AG04449 (cell line): Measurements from ENCODE around the gene CMTM1.
"Not testable (repeated sequence)": the region's sequence is repeated elsewhere in the genome, so short reads cannot be mapped to it uniquely, and the experiment has no call there.

Experiments
- CTCF ChIA-PET: fragments of 350-600 bp; formaldehyde crosslinking; extraction: SDS; loops from one replicate; lab custom pipeline; 2021; ENCODE audit warnings: antibody characterized with exemption; lab: Yijun Ruan, JAX
- POLR2A ChIA-PET: fragments of 400-600, 350-600 bp; formaldehyde crosslinking; extraction: SDS; loops from one replicate; lab custom pipeline; 2020; ENCODE audit warnings: antibody characterized with exemption, inconsistent platforms; lab: Yijun Ruan, JAX
- DNase-seq: peaks from one replicate; pipeline ENCODE4 v3.0.0-alpha.2; 2010; ENCODE audit warnings: low read depth, low spot score
- H3K4me3 ChIP-seq: 2 replicates; pipeline ENCODE4 v1.5.1; 2011; ENCODE audit warnings: low read depth, mild to moderate bottlenecking, control low read depth, low read length
- TF ChIP-seq, protein P1 (sequence below): IDR thresholded peaks from one replicate; pipeline ENCODE4 v1.5.1; 2011; ENCODE audit warnings: mild to moderate bottlenecking, moderate library complexity, low read length, control low read depth, inconsistent platforms; ENCODE audit not compliant: insufficient read depth; ENCODE audit errors: missing control alignments

Gene CMTM1

DNA sequence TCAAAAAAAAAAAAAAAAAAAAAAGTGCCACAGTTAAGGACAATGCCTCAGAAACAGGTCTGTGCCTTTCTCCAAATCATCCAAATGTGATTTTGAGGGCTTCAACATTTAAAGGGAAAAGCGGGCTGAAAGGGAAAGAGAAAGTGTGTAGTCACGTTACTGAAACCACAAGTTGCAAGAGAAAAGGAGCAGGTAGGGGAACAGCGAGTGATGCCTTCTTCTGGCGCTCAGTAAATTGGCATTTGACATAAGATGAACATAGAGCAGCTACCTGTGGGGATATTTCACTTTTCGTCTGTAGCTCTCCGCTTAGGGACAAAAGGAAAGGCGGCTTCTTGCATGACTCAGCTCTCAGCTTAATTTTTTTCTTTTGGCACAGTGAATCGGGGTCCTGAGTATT, 24.1 kb downstream of the CMTM1 start:
- DNase-seq = no peak
- H3K4me3 ChIP-seq = no peak overlapping the region
- ChIA-PET CTCF (interaction anchor here (0.6 to 2.7 kb wide), 3 partner anchors 9 to 13 kb away, joined by 3 to 10 read pairs (median 3); partner anchors contain the start of genes CMTM2 and CMTM3), POLR2A (no interaction called here)
- TF ChIP-seq, protein P1, sequence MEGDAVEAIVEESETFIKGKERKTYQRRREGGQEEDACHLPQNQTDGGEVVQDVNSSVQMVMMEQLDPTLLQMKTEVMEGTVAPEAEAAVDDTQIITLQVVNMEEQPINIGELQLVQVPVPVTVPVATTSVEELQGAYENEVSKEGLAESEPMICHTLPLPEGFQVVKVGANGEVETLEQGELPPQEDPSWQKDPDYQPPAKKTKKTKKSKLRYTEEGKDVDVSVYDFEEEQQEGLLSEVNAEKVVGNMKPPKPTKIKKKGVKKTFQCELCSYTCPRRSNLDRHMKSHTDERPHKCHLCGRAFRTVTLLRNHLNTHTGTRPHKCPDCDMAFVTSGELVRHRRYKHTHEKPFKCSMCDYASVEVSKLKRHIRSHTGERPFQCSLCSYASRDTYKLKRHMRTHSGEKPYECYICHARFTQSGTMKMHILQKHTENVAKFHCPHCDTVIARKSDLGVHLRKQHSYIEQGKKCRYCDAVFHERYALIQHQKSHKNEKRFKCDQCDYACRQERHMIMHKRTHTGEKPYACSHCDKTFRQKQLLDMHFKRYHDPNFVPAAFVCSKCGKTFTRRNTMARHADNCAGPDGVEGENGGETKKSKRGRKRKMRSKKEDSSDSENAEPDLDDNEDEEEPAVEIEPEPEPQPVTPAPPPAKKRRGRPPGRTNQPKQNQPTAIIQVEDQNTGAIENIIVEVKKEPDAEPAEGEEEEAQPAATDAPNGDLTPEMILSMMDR = no peak

DNA sequence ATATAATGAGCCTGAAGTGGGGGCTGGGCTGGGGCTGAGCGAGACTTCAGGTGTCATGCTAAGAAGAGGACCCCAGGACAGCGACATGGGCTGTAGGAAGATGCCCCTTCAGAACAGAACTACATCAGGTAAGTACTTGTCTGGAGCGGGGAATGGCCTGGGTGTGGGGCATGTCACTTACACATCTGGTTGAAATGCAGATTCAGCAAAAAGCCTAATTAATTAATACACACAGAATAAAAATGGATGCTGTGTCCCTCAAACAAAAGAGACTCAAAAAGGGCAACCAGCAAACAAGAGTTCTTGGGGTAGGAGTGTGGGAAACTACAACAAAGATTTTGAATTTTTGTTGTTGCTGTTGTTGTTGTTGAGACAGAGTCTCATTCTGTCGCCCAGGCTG, 24.8 kb downstream of the CMTM1 start:
- POLR2A ChIA-PET = no interaction called here
- CTCF ChIA-PET = interaction anchor here (0.5 to 2.7 kb wide), 4 partner anchors 8 to 81 kb away, joined by 3 to 10 read pairs (median 3); partner anchors contain the start of genes CMTM2 and CMTM3
- no peak for DNase-seq
- H3K4me3 ChIP-seq = no peak overlapping the region
- TF ChIP-seq, protein P1 = no peak

DNA sequence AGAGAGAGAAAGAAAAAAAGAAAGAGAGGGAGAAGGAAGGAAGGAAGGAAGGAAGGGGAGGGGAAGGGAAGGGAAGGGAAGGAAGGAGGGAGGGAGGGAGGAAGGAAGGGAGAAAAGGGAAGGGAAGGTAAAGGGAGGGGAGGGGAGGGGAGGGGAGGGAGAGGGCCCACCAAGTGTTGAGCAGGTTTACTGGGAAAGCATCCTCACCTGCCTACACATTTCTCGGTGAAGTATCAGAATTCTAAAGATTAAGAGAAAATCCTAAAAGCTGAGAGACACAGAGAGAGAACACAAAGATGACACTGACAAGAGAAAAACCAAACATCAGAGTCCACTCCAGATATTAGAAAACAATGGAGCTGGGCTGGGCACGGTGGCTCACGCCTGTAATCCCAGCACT, 26.0 kb downstream of the CMTM1 start:
- DNase-seq = no peak
- CTCF ChIA-PET = no interaction called here
- TF ChIP-seq, protein P1 = no peak
- no peak overlapping the region for H3K4me3 ChIP-seq
- POLR2A ChIA-PET = no interaction called here

- ChIA-PET POLR2A (no interaction called here), CTCF (no interaction called here)
- H3K4me3 ChIP-seq = no peak overlapping the region
- DNase-seq = no peak
- TF ChIP-seq, protein P1 = no peak
These were observed 26.6 kb downstream of the CMTM1 start for GRCh38 chr16:66592814-66593213.

DNA sequence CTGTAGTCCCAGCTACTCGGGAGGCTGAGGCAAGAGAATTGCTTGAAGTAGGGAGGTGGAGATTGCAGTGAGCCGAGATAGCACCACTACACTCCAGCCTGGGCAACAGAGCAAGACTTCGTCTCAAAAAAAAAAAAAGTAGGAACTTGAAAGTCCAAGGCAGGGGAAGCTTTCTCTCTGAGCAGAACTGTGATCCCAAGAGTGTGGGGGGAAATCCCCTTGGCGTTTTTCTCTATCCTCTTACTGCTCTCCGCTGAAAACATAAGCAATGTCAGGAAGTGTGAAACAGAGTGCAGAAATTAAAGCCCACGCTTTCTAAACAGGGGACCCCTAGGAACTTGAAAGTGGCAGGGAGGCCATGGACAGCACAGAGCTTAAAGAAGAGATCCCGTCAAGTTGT, 28.5 kb downstream of the CMTM1 start:
- POLR2A ChIA-PET = no interaction called here
- H3K4me3 ChIP-seq = no peak overlapping the region
- DNase-seq = no peak
- CTCF ChIA-PET = interaction anchor here (0.8 to 2.0 kb wide), 4 partner anchors 9 to 15 kb away, joined by 3 to 11 read pairs (median 5); partner anchors contain the start of gene CMTM3
- TF ChIP-seq, protein P1 = no peak

DNA sequence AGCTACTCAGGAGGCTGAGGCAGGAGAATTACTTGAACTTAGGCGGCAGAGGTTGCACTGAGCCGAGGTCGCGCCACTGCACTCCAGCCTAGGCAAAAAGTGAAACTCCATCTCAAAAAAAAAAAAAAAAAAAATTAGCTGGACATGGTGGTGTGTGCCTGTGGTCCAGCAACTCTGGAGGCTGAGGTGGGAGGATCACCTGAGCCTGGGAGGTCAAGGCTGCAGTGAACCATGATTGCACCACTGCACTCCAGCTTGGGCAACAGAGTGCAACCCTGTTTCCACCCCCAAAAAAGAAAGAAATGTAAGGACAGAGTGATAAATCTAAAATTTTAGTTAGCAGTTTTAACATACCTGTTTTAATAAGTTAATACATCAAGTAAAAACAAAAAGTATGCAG, 30.3 kb downstream of the CMTM1 start:
- CTCF ChIA-PET = interaction anchor here (1.5 kb wide), 1 partner anchor 12 kb away, joined by 10 read pairs; no protein-coding TSS in a partner anchor
- H3K4me3 ChIP-seq, DNase-seq, POLR2A ChIA-PET: not testable (repeated sequence)

DNA sequence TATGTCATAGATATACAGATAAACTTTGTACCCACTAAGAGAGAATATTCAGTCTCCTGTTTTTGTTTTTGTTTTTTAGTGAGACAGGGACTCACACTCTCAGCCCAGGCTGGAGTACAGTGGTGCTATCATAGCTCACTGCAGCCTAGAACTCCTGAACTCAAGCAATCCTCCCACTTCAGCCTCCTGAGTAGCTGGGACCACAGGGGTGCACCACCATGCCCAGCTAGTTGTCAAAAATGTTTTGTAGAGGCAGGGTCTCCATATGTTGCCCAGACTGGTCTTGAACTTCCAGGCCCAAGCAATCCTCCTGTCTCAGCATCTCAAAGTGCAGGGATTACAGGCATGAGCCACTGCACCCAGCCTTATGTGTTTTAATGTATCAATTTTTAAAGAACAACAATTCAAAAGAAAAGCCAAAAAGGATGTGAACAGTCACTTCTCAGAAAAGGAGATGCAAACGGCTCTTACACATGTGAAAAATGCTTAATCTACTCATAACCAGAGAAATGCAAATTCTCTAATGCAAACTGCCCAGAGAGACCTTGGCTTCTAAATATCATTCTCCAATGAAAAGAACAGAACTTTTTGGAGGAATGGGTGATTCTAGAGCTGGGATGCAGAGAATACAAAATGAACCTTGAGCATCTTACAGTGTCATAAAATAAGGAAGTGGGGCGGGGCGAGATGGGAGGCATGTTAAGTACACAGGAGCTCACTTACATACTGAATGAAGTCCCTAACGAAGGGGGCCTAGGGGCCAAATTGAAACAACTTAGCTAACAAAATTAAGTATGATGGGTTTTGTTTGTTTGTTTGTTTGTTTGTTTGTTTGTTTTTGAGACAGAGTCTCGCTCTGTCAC, 31.0 kb downstream of the CMTM1 start:
- H3K4me3 ChIP-seq = no peak overlapping the region
- CTCF ChIA-PET = interaction anchor here (1.5 kb wide), 1 partner anchor 11 kb away, joined by 10 read pairs; no protein-coding TSS in a partner anchor
- DNase-seq = no peak
- TF ChIP-seq, protein P1 = no peak
- POLR2A ChIA-PET = no interaction called here
